ENCODE results near the gene TMEM131. TPM values are rescaled to one million over a fixed set of nuclear protein-coding genes. Genes with fewer than 3 reads are reported as not detected.

The TMEM131 gene
- total RNA-seq, 1 donor from 2014 or later: 36.6 TPM

- DNase-seq: no peak
- Mint-ChIP-seq H3K4me1 (ENCODE audit: low read depth, unreplicated experiment) (no peaks in the 10 kb centered on the region), H3K4me3 (ENCODE audit: unreplicated experiment) (no peak overlapping the region), H3K27me3 (ENCODE audit: unreplicated experiment) (peaks cover 2% of the 10 kb centered on the region), H3K9me3 (ENCODE audit: unreplicated experiment) (peaks cover 1% of the 10 kb centered on the region), H3K36me3 (ENCODE audit: unreplicated experiment) (peaks cover 5% of the 10 kb centered on the region), H3K27ac (ENCODE audit: unreplicated experiment) (no peak overlapping the region)
- TF ChIP-seq CTCF (IDR thresholded peaks at IDR 0.05; ENCODE audit: partially characterized antibody, unreplicated experiment): no peak
Observed at GRCh38 chr2:98009887-98010760, 14.4 kb upstream of the TMEM131 start.

- peaks cover 1% of the 10 kb centered on the region for H3K9me3 Mint-ChIP-seq (ENCODE audit: unreplicated experiment)
- DNase-seq: no peak
- no peaks in the 10 kb centered on the region for H3K4me1 Mint-ChIP-seq (ENCODE audit: low read depth, unreplicated experiment)
- H3K36me3 Mint-ChIP-seq (ENCODE audit: unreplicated experiment): no peaks in the 10 kb centered on the region
- TF ChIP-seq CTCF (IDR thresholded peaks at IDR 0.05; ENCODE audit: partially characterized antibody, unreplicated experiment): no peak
- no peak overlapping the region for H3K4me3 Mint-ChIP-seq (ENCODE audit: unreplicated experiment)
- no peak overlapping the region for H3K27ac Mint-ChIP-seq (ENCODE audit: unreplicated experiment)
- no peaks in the 10 kb centered on the region for H3K27me3 Mint-ChIP-seq (ENCODE audit: unreplicated experiment)
Observed at GRCh38 chr2:98008415-98008814, 12.7 kb upstream of the TMEM131 start.

GRCh38 chr2:98006378-98006777, 10.6 kb upstream of the TMEM131 start:
- H3K27me3 Mint-ChIP-seq (ENCODE audit: unreplicated experiment): no peaks in the 10 kb centered on the region
- no peak for TF ChIP-seq CTCF (IDR thresholded peaks at IDR 0.05; ENCODE audit: partially characterized antibody, unreplicated experiment)
- H3K27ac Mint-ChIP-seq (ENCODE audit: unreplicated experiment): no peak overlapping the region
- no peak for DNase-seq
- no peaks in the 10 kb centered on the region for H3K36me3 Mint-ChIP-seq (ENCODE audit: unreplicated experiment)
- H3K4me1 Mint-ChIP-seq (ENCODE audit: low read depth, unreplicated experiment): no peaks in the 10 kb centered on the region
- no peak overlapping the region for H3K4me3 Mint-ChIP-seq (ENCODE audit: unreplicated experiment)
- H3K9me3 Mint-ChIP-seq (ENCODE audit: unreplicated experiment): no peaks in the 10 kb centered on the region

GRCh38 chr2:98004613-98005012, 8.9 kb upstream of the TMEM131 start:
- Mint-ChIP-seq H3K4me1 (ENCODE audit: low read depth, unreplicated experiment) (no peaks in the 10 kb centered on the region), H3K36me3 (ENCODE audit: unreplicated experiment) (no peaks in the 10 kb centered on the region), H3K27ac (ENCODE audit: unreplicated experiment) (no peak overlapping the region), H3K4me3 (ENCODE audit: unreplicated experiment) (no peak overlapping the region), H3K9me3 (ENCODE audit: unreplicated experiment) (no peaks in the 10 kb centered on the region), H3K27me3 (ENCODE audit: unreplicated experiment) (no peaks in the 10 kb centered on the region)
- no peak for DNase-seq
- TF ChIP-seq CTCF (IDR thresholded peaks at IDR 0.05; ENCODE audit: partially characterized antibody, unreplicated experiment): no peak

- no peaks in the 10 kb centered on the region for H3K4me1 Mint-ChIP-seq (ENCODE audit: low read depth, unreplicated experiment)
- no peak for DNase-seq
- H3K27ac Mint-ChIP-seq (ENCODE audit: unreplicated experiment): no peak overlapping the region
- no peaks in the 10 kb centered on the region for H3K27me3 Mint-ChIP-seq (ENCODE audit: unreplicated experiment)
- no peak overlapping the region for H3K4me3 Mint-ChIP-seq (ENCODE audit: unreplicated experiment)
- H3K36me3 Mint-ChIP-seq (ENCODE audit: unreplicated experiment): no peaks in the 10 kb centered on the region
- no peak for TF ChIP-seq CTCF (IDR thresholded peaks at IDR 0.05; ENCODE audit: partially characterized antibody, unreplicated experiment)
- no peaks in the 10 kb centered on the region for H3K9me3 Mint-ChIP-seq (ENCODE audit: unreplicated experiment)
Observed at GRCh38 chr2:98004047-98004446, 8.3 kb upstream of the TMEM131 start.
